Left lung (tissue), 10 donors: ENCODE data around the gene PLEKHM2. TPM values are rescaled to one million over a fixed set of nuclear protein-coding genes. Genes with fewer than 3 reads are reported as not detected.
"Not testable (repeated sequence)": the region's sequence is repeated elsewhere in the genome, so short reads cannot be mapped to it uniquely, and the experiment has no call there.

ENCODE experiments used
- ATAC-seq: fragments of 200-7000 bp; cut with Tn5 transposase; one replicate; pipeline ENCODE4 v1.9.1; 2020; ENCODE audit warnings: moderate library complexity
- DNase-seq, 4 donors: peaks; one replicate each; pipeline ENCODE4 v3.0.0-alpha.2; 2013 to 2020
- H3K27ac ChIP-seq, 2 donors: fragments of 200-600 bp; sonication (generic) in 1 of 2; one replicate each; pipeline versions ENCODE4 v1.5.0 to v1.8.0; 2020 to 2021
- H3K27me3 ChIP-seq, 2 donors: fragments of 200-600 bp; sonication (generic) in 1 of 2; one replicate each; pipeline versions ENCODE4 v1.5.0 to v1.8.0; 2020 to 2021
- H3K36me3 ChIP-seq, 2 donors: fragments of 200-600 bp; sonication (generic) in 1 of 2; one replicate each; pipeline versions ENCODE4 v1.5.0 to v1.8.0; 2020 to 2021
- H3K4me1 ChIP-seq, 2 donors: fragments of 200-600 bp; one replicate each; pipeline ENCODE4 v1.8.0; 2021
- H3K4me3 ChIP-seq, 2 donors: fragments of 200-600 bp; sonication (generic) in 1 of 2; one replicate each; pipeline versions ENCODE4 v1.5.0 to v1.8.0; 2020 to 2021; ENCODE audit warnings: mild to moderate bottlenecking in 1 of 2
- H3K9me3 ChIP-seq, 2 donors: fragments of 200-600 bp; sonication (generic) in 1 of 2; one replicate each; pipeline versions ENCODE4 v1.5.0 to v1.8.0; 2020 to 2021
- CTCF ChIP-seq, 2 donors: fragments of 200-600 bp; sonication (generic) in 1 of 2; IDR thresholded peaks; one replicate each; pipeline versions ENCODE4 v1.5.0 to v1.8.0; 2021; ENCODE audit warnings: antibody characterized with exemption in 2 of 2
- intact Hi-C, 2 donors: fragments of 100-400 bp; cut with DNase I; formaldehyde crosslinking; loops; one replicate each; pipeline versions ENCODE4 v1.11.2 to v1.14.2; 2022
- polyA plus RNA-seq, 6 donors: library from polyadenylated mRNA; unstranded; fragments of 120-200 nt; gene quantifications; one replicate each; pipeline ENCODE4 v1.2.1, GENCODE V29; 2013; ENCODE audit not compliant: insufficient read length in 6 of 6
- total RNA-seq, 2 donors: library from RNA; stranded (reverse); fragmentation: NEBNext Ultra II Directional; extraction: Animal tissue kit (Norgen Biotek cat#: 25700); gene quantifications; one replicate each; pipeline ENCODE4 v1.2.1, GENCODE V29; 2021
- donor health status: DM: no; HTN: yes; CAD: no.
- donor health status: DM: no; HTN: no; CAD: no.

The PLEKHM2 gene
- total and polyA plus RNA-seq, 8 donors: 51.5 to 86.8 (median 60.1) TPM

DNA sequence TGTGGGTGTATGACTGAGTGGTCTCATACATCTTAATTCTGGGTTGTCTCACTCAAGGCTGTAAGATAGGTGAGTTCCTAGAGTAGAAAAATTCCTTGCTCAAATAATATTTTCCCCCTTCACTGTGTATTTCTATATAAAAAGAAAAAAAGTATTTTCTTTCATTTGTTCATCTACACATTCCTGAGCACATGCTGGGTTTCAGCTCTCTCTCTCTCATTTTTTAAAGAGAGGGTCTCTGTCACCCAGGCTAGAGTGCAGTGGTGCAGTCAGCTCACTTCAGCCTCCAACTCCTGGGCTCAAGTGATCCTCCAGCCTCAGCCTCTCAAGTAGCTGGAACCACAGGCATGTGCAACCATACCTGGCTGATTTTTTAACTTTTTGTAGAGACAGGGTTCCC lies 44.9 kb upstream of the PLEKHM2 start:
- DNase-seq (no peak), ATAC-seq (no peak)
- peaks cover 0 to 89% of the 10 kb centered on the region in 2 donors for H3K36me3 ChIP-seq
- peaks cover 0 to 10% of the 10 kb centered on the region in 2 donors for H3K4me1 ChIP-seq
- no peak for TF ChIP-seq CTCF (IDR thresholded peaks at IDR 0.05)
- no peak overlapping the region for H3K27ac ChIP-seq
- no peaks in the 10 kb centered on the region for H3K27me3 ChIP-seq
- no peak overlapping the region for H3K4me3 ChIP-seq
- intact Hi-C loops: no loop called here
- H3K9me3 ChIP-seq: no peaks in the 10 kb centered on the region

DNA sequence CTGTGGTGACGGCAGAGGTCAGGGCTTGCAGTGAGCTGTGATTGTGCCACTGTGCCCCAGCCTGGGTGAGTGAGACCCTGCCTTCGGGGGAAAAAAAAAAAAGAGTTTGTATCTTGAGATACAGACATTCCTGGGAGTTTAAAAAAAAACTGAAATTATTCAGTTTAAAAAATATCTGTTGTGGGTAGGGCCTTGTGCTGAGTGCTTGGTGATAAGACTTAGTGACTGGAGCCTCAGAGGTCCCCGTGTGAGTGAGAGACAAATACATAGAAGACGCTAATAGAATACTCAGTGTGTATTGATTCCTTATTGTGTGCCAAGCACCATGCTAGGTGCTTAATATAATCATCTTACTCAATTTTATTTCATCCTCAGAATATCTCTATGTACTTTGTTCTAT lies 44.2 kb upstream of the PLEKHM2 start:
- no peak overlapping the region for H3K4me3 ChIP-seq
- no peak for TF ChIP-seq CTCF (IDR thresholded peaks at IDR 0.05)
- H3K27ac ChIP-seq: no peak overlapping the region
- ATAC-seq: no peak
- DNase-seq: no peak
- intact Hi-C loops: no loop called here
- H3K9me3 ChIP-seq: no peaks in the 10 kb centered on the region
- peaks cover 0 to 89% of the 10 kb centered on the region in 2 donors for H3K36me3 ChIP-seq
- H3K27me3 ChIP-seq: no peaks in the 10 kb centered on the region
- peaks cover 0 to 10% of the 10 kb centered on the region in 2 donors for H3K4me1 ChIP-seq

GRCh38 chr1:15640667-15641066 lies 43.5 kb upstream of the PLEKHM2 start:
- TF ChIP-seq CTCF (IDR thresholded peaks at IDR 0.05): no peak
- intact Hi-C loops: no loop called here
- no peaks in the 10 kb centered on the region for H3K27me3 ChIP-seq
- H3K4me1 ChIP-seq: peaks cover 0 to 10% of the 10 kb centered on the region in 2 donors
- H3K27ac ChIP-seq: peak overlapping the region in 1 of 2 donors; percentile 28
- no peak for ATAC-seq
- H3K4me3 ChIP-seq: no peak overlapping the region
- H3K36me3 ChIP-seq: peaks cover 0 to 89% of the 10 kb centered on the region in 2 donors
- DNase-seq: no peak
- no peaks in the 10 kb centered on the region for H3K9me3 ChIP-seq

- ATAC-seq (no peak), DNase-seq (no peak)
- Histone ChIP-seq H3K9me3 (no peaks in the 10 kb centered on the region), H3K27ac (no peak overlapping the region), H3K4me3 (no peak overlapping the region), H3K36me3 (peaks cover 0 to 88% of the 10 kb centered on the region in 2 donors), H3K4me1 (no peaks in the 10 kb centered on the region), H3K27me3 (no peaks in the 10 kb centered on the region)
- intact Hi-C loops: no loop called here
- no peak for TF ChIP-seq CTCF (IDR thresholded peaks at IDR 0.05)
Measured at GRCh38 chr1:15649937-15650336, 34.2 kb upstream of the PLEKHM2 start.

- Histone ChIP-seq H3K36me3 (peaks cover 0 to 88% of the 10 kb centered on the region in 2 donors), H3K27ac (no peak overlapping the region), H3K9me3 (no peaks in the 10 kb centered on the region), H3K27me3 (no peaks in the 10 kb centered on the region), H3K4me3 (no peak overlapping the region), H3K4me1 (no peaks in the 10 kb centered on the region)
- intact Hi-C loops: no loop called here
- DNase-seq (no peak), ATAC-seq (no peak)
- TF ChIP-seq CTCF (IDR thresholded peaks at IDR 0.05): no peak
Measured at GRCh38 chr1:15650433-15650832, 33.7 kb upstream of the PLEKHM2 start.

- H3K4me3 ChIP-seq, H3K27ac ChIP-seq, intact Hi-C loops: not testable (repeated sequence)
Measured at GRCh38 chr1:15652130-15652529, 32.0 kb upstream of the PLEKHM2 start.

More at GRCh38 chr1:15652130-15652529, 32.0 kb upstream of the PLEKHM2 start:
- not testable (repeated sequence) for DNase-seq, H3K9me3 ChIP-seq, H3K4me1 ChIP-seq, ATAC-seq, H3K27me3 ChIP-seq
- H3K36me3 ChIP-seq: peaks cover 0 to 88% of the 10 kb centered on the region in 2 donors
